H9 (cell line): Measurements from ENCODE around the gene TRIM9. TPM values are rescaled to one million over a fixed set of nuclear protein-coding genes. Genes with fewer than 3 reads are reported as not detected.

Source experiments
- DNase-seq: peaks from one replicate; pipeline ENCODE4 v3.0.0-alpha.2; 2017
- H2AFZ ChIP-seq: one replicate; pipeline ENCODE4 v1.6.1; 2013; ENCODE audit warnings: mild to moderate bottlenecking, low read length, control low read depth, moderate library complexity
- H2AK5ac ChIP-seq: 2 replicates; pipeline ENCODE4 v1.6.1; 2013; ENCODE audit warnings: low read length, control low read depth, mixed read lengths; ENCODE audit not compliant: insufficient read length
- H2BK120ac ChIP-seq: one replicate; pipeline ENCODE4 v1.6.1; 2013; ENCODE audit warnings: low read depth, mild to moderate bottlenecking, low read length, control low read depth, inconsistent platforms; ENCODE audit not compliant: poor library complexity, severe bottlenecking
- H2BK12ac ChIP-seq: 2 replicates; pipeline ENCODE4 v1.6.1; 2013; ENCODE audit warnings: low read length, control low read depth, mixed read lengths, low read depth; ENCODE audit not compliant: insufficient read length
- H2BK15ac ChIP-seq: 2 replicates; pipeline ENCODE4 v1.6.1; 2013; ENCODE audit warnings: low read depth, low read length, control low read depth
- H2BK20ac ChIP-seq: one replicate; pipeline ENCODE4 v1.6.1; 2013; ENCODE audit warnings: low read depth, mild to moderate bottlenecking, low read length, control low read depth, inconsistent platforms; ENCODE audit not compliant: poor library complexity, severe bottlenecking
- H2BK5ac ChIP-seq: 2 replicates; pipeline ENCODE4 v1.6.1; 2013; ENCODE audit warnings: low read length, control low read depth, mixed read lengths; ENCODE audit not compliant: insufficient read length
- H3K14ac ChIP-seq: 2 replicates; pipeline ENCODE4 v1.6.1; 2013; ENCODE audit warnings: low read length, control low read depth; ENCODE audit not compliant: insufficient read depth
- H3K18ac ChIP-seq: 2 replicates; pipeline ENCODE4 v1.6.1; 2013; ENCODE audit warnings: low read depth, mild to moderate bottlenecking, mixed read lengths, low read length, control low read depth; ENCODE audit not compliant: insufficient read length
- H3K23ac ChIP-seq: 2 replicates; pipeline ENCODE4 v1.6.1; 2013; ENCODE audit warnings: low read length, control low read depth, mixed read lengths, low read depth; ENCODE audit not compliant: insufficient read length
- H3K23me2 ChIP-seq: 2 replicates; pipeline ENCODE4 v1.6.1; 2013; ENCODE audit warnings: low read depth, mild to moderate bottlenecking, mixed read lengths, low read length, control low read depth; ENCODE audit not compliant: insufficient read length, poor library complexity, severe bottlenecking
- H3K27ac ChIP-seq: 2 replicates; pipeline ENCODE4 v1.5.1; 2013; ENCODE audit warnings: low read length, control low read depth, mixed read lengths, low read depth; ENCODE audit not compliant: insufficient read length
- H3K27me3 ChIP-seq: 2 replicates; pipeline ENCODE4 v1.6.1; 2013; ENCODE audit warnings: low read length, control low read depth, inconsistent platforms; ENCODE audit not compliant: insufficient read depth
- H3K4ac ChIP-seq: 2 replicates; pipeline ENCODE4 v1.6.1; 2013; ENCODE audit warnings: low read depth, mild to moderate bottlenecking, control low read depth, inconsistent platforms, low read length, moderate library complexity
- H3K4me1 ChIP-seq: 2 replicates; pipeline ENCODE4 v1.6.1; 2013; ENCODE audit warnings: low read length, control low read depth, inconsistent platforms; ENCODE audit not compliant: insufficient read depth
- H3K4me2 ChIP-seq: 2 replicates; pipeline ENCODE4 v1.6.1; 2013; ENCODE audit warnings: low read length, control low read depth, mixed read lengths; ENCODE audit not compliant: insufficient read length, insufficient read depth
- H3K56ac ChIP-seq: 2 replicates; pipeline ENCODE4 v1.6.1; 2013; ENCODE audit warnings: low read depth, mild to moderate bottlenecking, mixed read lengths, low read length, control low read depth; ENCODE audit not compliant: insufficient read length
- H3K79me1 ChIP-seq: 2 replicates; pipeline ENCODE4 v1.6.1; 2013; ENCODE audit warnings: low read depth, mild to moderate bottlenecking, moderate library complexity, low read length, control low read depth, inconsistent platforms; ENCODE audit not compliant: insufficient read depth, poor library complexity, severe bottlenecking
- H3K79me2 ChIP-seq: 2 replicates; pipeline ENCODE4 v1.6.1; 2013; ENCODE audit warnings: low read length, control low read depth, inconsistent platforms; ENCODE audit not compliant: insufficient read depth
- H3K9ac ChIP-seq: 2 replicates; pipeline ENCODE4 v1.6.1; 2013; ENCODE audit warnings: low read length, control low read depth, mixed read lengths; ENCODE audit not compliant: insufficient read length; ENCODE audit errors: extremely low read depth
- H3K9me3 ChIP-seq: one replicate; pipeline ENCODE4 v1.6.1; 2013; ENCODE audit warnings: low read depth, low read length, inconsistent platforms; ENCODE audit not compliant: control insufficient read depth
- H3T11ph ChIP-seq: one replicate; pipeline ENCODE4 v1.6.1; 2013; ENCODE audit warnings: mild to moderate bottlenecking, low read length, control low read depth, inconsistent platforms
- H4K20me1 ChIP-seq: one replicate; pipeline ENCODE4 v1.6.1; 2013; ENCODE audit not compliant: control insufficient read depth, insufficient read length, insufficient read depth
- H4K5ac ChIP-seq: 2 replicates; pipeline ENCODE4 v1.6.1; 2013; ENCODE audit warnings: low read depth, mild to moderate bottlenecking, mixed read lengths, low read length, control low read depth; ENCODE audit not compliant: insufficient read length
- H4K8ac ChIP-seq: replicated peaks from 2 replicates; pipeline ENCODE4 v1.6.1; 2013; ENCODE audit warnings: low read length, control low read depth, mixed read lengths, low read depth; ENCODE audit not compliant: insufficient read length
- H4K91ac ChIP-seq: 2 replicates; pipeline ENCODE4 v1.6.1; 2013; ENCODE audit warnings: low read depth, mild to moderate bottlenecking, moderate library complexity, mixed read lengths, low read length, control low read depth; ENCODE audit not compliant: insufficient read length
- H3K27ac Mint-ChIP-seq, 3 experiments: 2 replicates in 2 of 3; 3 replicates in 1 of 3; pipeline ENCODE4 v1.8.0; 2020 to 2021; ENCODE audit warnings: mixed read lengths in 3 of 3, mild to moderate bottlenecking in 1 of 3, moderate library complexity in 1 of 3
- H3K27me3 Mint-ChIP-seq: 2 replicates; pipeline ENCODE4 v1.8.0; 2021; ENCODE audit warnings: low read depth, mild to moderate bottlenecking, moderate library complexity, mixed read lengths
- H3K36me3 Mint-ChIP-seq, 3 experiments: 2 replicates in 2 of 3; 3 replicates in 1 of 3; pipeline ENCODE4 v1.8.0; 2020 to 2021; ENCODE audit warnings: low read depth in 3 of 3, mixed read lengths in 3 of 3; ENCODE audit not compliant: insufficient read depth in 1 of 3
- H3K4me1 Mint-ChIP-seq, 2 experiments: 2 replicates each; pipeline ENCODE4 v1.8.0; 2020; ENCODE audit warnings: mixed read lengths in 2 of 2
- H3K4me3 Mint-ChIP-seq, 2 experiments: 2 replicates in 1 of 2; 3 replicates in 1 of 2; pipeline ENCODE4 v1.8.0; 2020 to 2021; ENCODE audit warnings: mild to moderate bottlenecking in 2 of 2, mixed read lengths in 2 of 2, moderate library complexity in 1 of 2
- H3K9me3 Mint-ChIP-seq, 2 experiments: 2 replicates in 1 of 2; 3 replicates in 1 of 2; pipeline ENCODE4 v1.8.0; 2020; ENCODE audit warnings: mild to moderate bottlenecking in 2 of 2, mixed read lengths in 2 of 2, moderate library complexity in 1 of 2
- CTCF ChIP-seq: fragments of 200-600 bp; sonication (generic); conservative IDR thresholded peaks from 3 replicates; pipeline ENCODE4 v1.8.0; 2021; ENCODE audit warnings: antibody characterized with exemption, mild to moderate bottlenecking
- WGBS: extraction: QIAGEN DNeasy Blood & Tissue Kit; methylation state at CpG from one replicate; pipeline ENCODE4 v1.1.7; 2013; ENCODE audit warnings: missing lambda C conversion rate, low lambda C conversion rate, mixed read lengths; ENCODE audit not compliant: insufficient read length; ENCODE audit errors: extremely low coverage; 5-methylcytosine and 5-hydroxymethylcytosine counted together
- total RNA-seq: library from RNA; stranded (reverse); gene quantifications from 2 replicates; pipeline ENCODE4 v1.2.1, GENCODE V29; 2021

TRIM9 gene
- total RNA-seq, 1 experiment from 2014 or later = 0.98 TPM

- no peak overlapping the region for H2BK12ac ChIP-seq
- H2BK20ac ChIP-seq = no peak overlapping the region
- H3K4ac ChIP-seq = no peak overlapping the region
- DNase-seq = no peak
- no peak overlapping the region for H3T11ph ChIP-seq
- no peak overlapping the region for H3K27ac ChIP-seq
- Mint-ChIP-seq H3K4me1 (peaks cover 9 to 16% of the 10 kb centered on the region in 2 experiments), H3K36me3 (peaks cover 0 to 2% (median 0%) of the 10 kb centered on the region in 3 experiments; a peak in 1 of 7 replicates), H3K27me3 (no peaks in the 10 kb centered on the region), H3K4me3 (no peak overlapping the region), H3K27ac (no peak overlapping the region), H3K9me3 (peaks cover 2 to 3% of the 10 kb centered on the region in 2 experiments)
- H2BK120ac ChIP-seq = no peak overlapping the region
- H3K23me2 ChIP-seq = no peaks in the 10 kb centered on the region
- no peaks in the 10 kb centered on the region for H3K27me3 ChIP-seq
- no peaks in the 10 kb centered on the region for H4K20me1 ChIP-seq
- H2AK5ac ChIP-seq = no peak overlapping the region
- no peak overlapping the region for H4K8ac ChIP-seq
- no peak overlapping the region for H3K4me2 ChIP-seq
- no peak overlapping the region for H3K23ac ChIP-seq
- no peak overlapping the region for H3K56ac ChIP-seq
- H2BK5ac ChIP-seq = no peak overlapping the region
- H3K14ac ChIP-seq = no peak overlapping the region
- no peak overlapping the region for H2AFZ ChIP-seq
- H3K18ac ChIP-seq = no peak overlapping the region
- peaks cover 3% of the 10 kb centered on the region for H3K4me1 ChIP-seq
- H2BK15ac ChIP-seq = no peak overlapping the region
- no peaks in the 10 kb centered on the region for H3K79me1 ChIP-seq
- WGBS = no CpG with 5 or more reads among the region's 1 CpG
- H3K9ac ChIP-seq = no peak overlapping the region
- peak; percentile 67 for TF ChIP-seq CTCF
- no peak overlapping the region for H4K5ac ChIP-seq
- no peaks in the 10 kb centered on the region for H3K79me2 ChIP-seq
- no peak overlapping the region for H4K91ac ChIP-seq
- no peaks in the 10 kb centered on the region for H3K9me3 ChIP-seq
Observed at GRCh38 chr14:50954811-50955372, 140.0 kb downstream of the TRIM9 start.
